Globus pallidus (tissue), 1 donor: ENCODE data around the gene ING1.
"Not testable (repeated sequence)": the region's sequence is repeated elsewhere in the genome, so short reads cannot be mapped to it uniquely, and the experiment has no call there.

ENCODE experiments used
- DNase-seq: peaks from one replicate; pipeline ENCODE4 v3.0.0-alpha.2; 2015; ENCODE audit warnings: low spot score

The ING1 gene

GRCh38 chr13:110713642-110713952 lies at the start of gene ING1:
TSS of gene ING1 (plus strand) at chr13:110713700. CDS start at chr13:110714150, 450 bp downstream.
- DNase-seq, result no peak

- no peak for DNase-seq
These were observed 49.5 kb upstream of the ING1 start for GRCh38 chr13:110664041-110664440.

- no peak for DNase-seq
These were observed 48.8 kb upstream of the ING1 start for GRCh38 chr13:110664673-110665072.

- no peak for DNase-seq
These were observed 47.8 kb upstream of the ING1 start for GRCh38 chr13:110665491-110666254.

GRCh38 chr13:110666255-110666533 lies 47.3 kb upstream of the ING1 start:
- no peak for DNase-seq

GRCh38 chr13:110669036-110669435 lies 44.5 kb upstream of the ING1 start:
- DNase-seq, result no peak

- not testable (repeated sequence) for DNase-seq
These were observed 43.7 kb upstream of the ING1 start for GRCh38 chr13:110669814-110670213.

GRCh38 chr13:110676595-110677587 lies 36.6 kb upstream of the ING1 start:
- DNase-seq, result no peak

- DNase-seq, result no peak
These were observed 35.6 kb upstream of the ING1 start for GRCh38 chr13:110677731-110678545.

- DNase-seq, result no peak
These were observed 32.6 kb upstream of the ING1 start for GRCh38 chr13:110680852-110681251.

GRCh38 chr13:110681868-110682550 lies 31.5 kb upstream of the ING1 start:
- DNase-seq, result no peak

GRCh38 chr13:110682746-110683145 lies 30.8 kb upstream of the ING1 start:
- no peak for DNase-seq

- no peak for DNase-seq
These were observed 30.2 kb upstream of the ING1 start for GRCh38 chr13:110683203-110683883.

- DNase-seq, result no peak
These were observed 29.6 kb upstream of the ING1 start for GRCh38 chr13:110683921-110684320.

- no peak for DNase-seq
These were observed 29.0 kb upstream of the ING1 start for GRCh38 chr13:110684388-110685056.

- DNase-seq, result no peak
These were observed 28.0 kb upstream of the ING1 start for GRCh38 chr13:110685305-110686020.

- DNase-seq, result no peak
These were observed 25.8 kb upstream of the ING1 start for GRCh38 chr13:110687736-110688135.

GRCh38 chr13:110689041-110689440 lies 24.5 kb upstream of the ING1 start:
- DNase-seq, result no peak

GRCh38 chr13:110689711-110690110 lies 23.8 kb upstream of the ING1 start:
- DNase-seq, result no peak

- DNase-seq, result no peak
These were observed 23.0 kb upstream of the ING1 start for GRCh38 chr13:110690516-110690915.
